NT2/D1 (cell line): ENCODE results near the gene NPAT.

Experiments used
- SUZ12 ChIP-seq: IDR thresholded peaks from 2 replicates; pipeline ENCODE4 v1.6.1; 2011; ENCODE audit not compliant: insufficient read length, insufficient read depth; ENCODE audit errors: extremely low read depth
- YY1 ChIP-seq: IDR thresholded peaks from 2 replicates; pipeline ENCODE4 v1.6.1; 2011; ENCODE audit not compliant: insufficient read length, insufficient read depth

DNA sequence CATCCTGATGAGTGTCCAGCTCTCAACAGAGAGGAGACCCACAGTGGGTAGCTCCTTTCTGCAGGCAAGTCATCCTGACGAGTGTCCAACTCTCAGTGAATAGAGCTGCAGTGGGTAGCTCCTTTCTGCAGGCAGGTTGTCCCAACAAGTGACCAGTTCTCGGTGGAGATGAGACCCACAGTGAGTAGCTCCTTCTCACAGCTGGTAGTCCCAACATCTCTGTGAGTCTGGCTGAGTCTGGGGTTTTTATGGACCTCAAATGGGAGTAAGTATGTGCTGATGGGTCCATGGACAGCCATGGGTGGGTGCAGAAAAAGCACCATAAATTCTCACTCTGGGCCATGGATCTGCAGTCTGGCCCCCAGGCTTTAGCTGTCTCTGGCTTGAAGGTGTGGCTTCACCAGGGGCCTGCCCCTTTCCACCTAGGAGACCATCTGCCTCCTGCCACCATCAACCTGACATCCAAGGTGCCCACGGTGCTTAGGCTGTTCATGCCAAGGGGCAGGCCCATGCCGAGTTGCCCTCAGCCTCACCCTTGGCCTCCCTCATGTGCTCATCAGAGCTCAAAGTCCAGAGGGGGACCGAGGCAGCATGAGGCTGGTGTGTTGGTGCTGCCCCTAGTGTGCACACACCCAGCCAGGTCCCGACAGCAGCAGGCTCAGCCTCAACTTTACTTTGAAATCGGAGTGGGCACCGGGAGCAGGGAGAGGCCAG is 15.3 kb downstream of the NPAT start:
- TF ChIP-seq YY1 (no peak), SUZ12 (no peak)
